ENCODE measurements around the gene SMC1A. TPM values are rescaled to one million over a fixed set of nuclear protein-coding genes. Genes with fewer than 3 reads are reported as not detected.

The SMC1A gene
- total RNA-seq, 1 experiment from 2014 or later, result 88.3 TPM

DNA sequence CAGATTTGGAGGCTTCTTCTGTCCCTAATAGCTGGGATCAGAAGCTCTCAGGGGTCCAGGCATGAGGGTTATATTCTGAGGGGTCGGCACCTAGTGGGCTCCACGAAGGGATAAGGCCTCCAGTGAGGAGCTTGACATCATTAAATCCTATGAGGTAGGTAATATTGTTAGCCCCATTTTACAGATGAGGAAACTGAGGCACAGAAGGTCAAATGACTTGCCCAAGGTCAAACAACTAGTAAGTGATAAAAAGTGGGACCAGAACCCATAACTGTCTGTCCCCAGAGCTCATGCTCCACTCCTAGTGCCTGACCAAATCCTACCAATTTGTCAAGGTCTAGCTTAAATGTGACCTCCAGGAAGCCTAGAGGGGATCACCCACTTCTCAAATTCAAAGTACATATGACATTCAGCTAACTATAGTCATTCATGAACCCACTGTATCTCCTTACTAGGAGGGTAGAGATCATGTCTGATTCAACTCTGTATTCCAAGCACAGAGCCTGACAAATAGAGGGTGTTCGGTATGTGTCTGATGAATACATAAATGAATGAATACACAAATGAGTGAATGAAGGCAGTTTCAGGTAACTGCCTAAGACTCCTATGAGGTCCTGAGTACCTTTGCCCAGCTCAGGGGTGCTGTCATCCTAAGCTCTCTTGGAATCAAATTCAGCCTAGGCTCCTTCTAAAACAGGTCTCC is 43.3 kb downstream of the SMC1A start:
- ChIA-PET POLR2A (interaction anchor here (1.3 kb wide), 1 partner anchor 44 kb away, joined by 3 read pairs; the partner anchor contains the start of genes RIBC1 and SMC1A), CTCF (no interaction called here), RAD21 (ENCODE audit: low non-redundant PET in 1 of 2, low total read pairs in 2 of 2, uncharacterized antibody in 2 of 2, unreplicated experiment in 2 of 2) (no interaction called here)
- no peak for ATAC-seq
- no peaks in the 10 kb centered on the region for H3K27me3 ChIP-seq (ENCODE audit: insufficient read depth, low read length)
- intact Hi-C loops (cut with micrococcal nuclease), result no loop called here
- H3K36me3 ChIP-seq (ENCODE audit: control insufficient read depth in 1 of 2, insufficient read depth in 2 of 2, low read length in 2 of 2), result peaks cover 4 to 22% of the 10 kb centered on the region in 2 experiments; a peak in 2 of 4 replicates
- TF ChIP-seq EZH2 (IDR thresholded peaks at IDR 0.05) (no peak), ELF1 (IDR thresholded peaks at IDR 0.05; ENCODE audit: borderline replicate concordance, low read depth) (no peak)
- TF ChIP-seq, protein P1, sequence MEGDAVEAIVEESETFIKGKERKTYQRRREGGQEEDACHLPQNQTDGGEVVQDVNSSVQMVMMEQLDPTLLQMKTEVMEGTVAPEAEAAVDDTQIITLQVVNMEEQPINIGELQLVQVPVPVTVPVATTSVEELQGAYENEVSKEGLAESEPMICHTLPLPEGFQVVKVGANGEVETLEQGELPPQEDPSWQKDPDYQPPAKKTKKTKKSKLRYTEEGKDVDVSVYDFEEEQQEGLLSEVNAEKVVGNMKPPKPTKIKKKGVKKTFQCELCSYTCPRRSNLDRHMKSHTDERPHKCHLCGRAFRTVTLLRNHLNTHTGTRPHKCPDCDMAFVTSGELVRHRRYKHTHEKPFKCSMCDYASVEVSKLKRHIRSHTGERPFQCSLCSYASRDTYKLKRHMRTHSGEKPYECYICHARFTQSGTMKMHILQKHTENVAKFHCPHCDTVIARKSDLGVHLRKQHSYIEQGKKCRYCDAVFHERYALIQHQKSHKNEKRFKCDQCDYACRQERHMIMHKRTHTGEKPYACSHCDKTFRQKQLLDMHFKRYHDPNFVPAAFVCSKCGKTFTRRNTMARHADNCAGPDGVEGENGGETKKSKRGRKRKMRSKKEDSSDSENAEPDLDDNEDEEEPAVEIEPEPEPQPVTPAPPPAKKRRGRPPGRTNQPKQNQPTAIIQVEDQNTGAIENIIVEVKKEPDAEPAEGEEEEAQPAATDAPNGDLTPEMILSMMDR (IDR thresholded peaks at IDR 0.05 in 2 of 3, conservative IDR thresholded peaks at IDR 0.05 in 1 of 3; ENCODE audit: borderline replicate concordance in 1 of 3, insufficient read depth in 1 of 3, low read depth in 2 of 3, low read length in 2 of 3), result no peak
- H3K9ac ChIP-seq (ENCODE audit: low read length), result no peak overlapping the region
- H3K4me3 ChIP-seq (replicated peaks in 1 of 2; ENCODE audit: low read depth in 1 of 2, low read length in 2 of 2), result no peak overlapping the region
- H3K79me2 ChIP-seq (ENCODE audit: insufficient read depth, low read length), result no peaks in the 10 kb centered on the region
- no peak overlapping the region for H3K4me2 ChIP-seq (ENCODE audit: low read length)
- no peaks in the 10 kb centered on the region for H3K9me2 ChIP-seq (ENCODE audit: insufficient read depth)
- no peak overlapping the region for H3K27ac ChIP-seq (ENCODE audit: low read depth, low read length)
- H4K20me1 ChIP-seq (ENCODE audit: insufficient read depth), result no peaks in the 10 kb centered on the region
- H2AFZ ChIP-seq (ENCODE audit: low read depth, low read length, poor library complexity, severe bottlenecking), result no peak overlapping the region
- no TSS peak for BruUV-seq (replicated peaks)
- no peak for DNase-seq (ENCODE audit: low read depth, low spot score)
- H3K9me3 ChIP-seq (ENCODE audit: control insufficient read depth in 1 of 2, insufficient read depth in 1 of 2, low read depth in 1 of 2, low read length in 2 of 2), result no peaks in the 10 kb centered on the region
- no peaks in the 10 kb centered on the region for H3K4me1 ChIP-seq (ENCODE audit: control insufficient read depth in 1 of 2, insufficient read depth in 2 of 2, low read length in 2 of 2)

GRCh38 chrX:53377464-53377863 is 45.0 kb downstream of the SMC1A start:
- ChIA-PET POLR2A (no interaction called here), CTCF (no interaction called here), RAD21 (ENCODE audit: low non-redundant PET in 1 of 2, low total read pairs in 2 of 2, uncharacterized antibody in 2 of 2, unreplicated experiment in 2 of 2) (no interaction called here)
- Histone ChIP-seq H3K27ac (ENCODE audit: low read depth, low read length) (no peak overlapping the region), H3K4me3 (replicated peaks in 1 of 2; ENCODE audit: low read depth in 1 of 2, low read length in 2 of 2) (no peak overlapping the region), H3K27me3 (ENCODE audit: insufficient read depth, low read length) (no peaks in the 10 kb centered on the region), H3K9ac (ENCODE audit: low read length) (no peak overlapping the region), H3K9me2 (ENCODE audit: insufficient read depth) (no peaks in the 10 kb centered on the region), H3K79me2 (ENCODE audit: insufficient read depth, low read length) (no peaks in the 10 kb centered on the region), H3K36me3 (ENCODE audit: control insufficient read depth in 1 of 2, insufficient read depth in 2 of 2, low read length in 2 of 2) (peaks cover 4 to 15% of the 10 kb centered on the region in 2 experiments; a peak in 2 of 4 replicates), H2AFZ (ENCODE audit: low read depth, low read length, poor library complexity, severe bottlenecking) (no peak overlapping the region), H3K4me1 (ENCODE audit: control insufficient read depth in 1 of 2, insufficient read depth in 2 of 2, low read length in 2 of 2) (no peaks in the 10 kb centered on the region), H3K9me3 (ENCODE audit: control insufficient read depth in 1 of 2, insufficient read depth in 1 of 2, low read depth in 1 of 2, low read length in 2 of 2) (no peaks in the 10 kb centered on the region), H3K4me2 (ENCODE audit: low read length) (no peak overlapping the region), H4K20me1 (ENCODE audit: insufficient read depth) (no peaks in the 10 kb centered on the region)
- intact Hi-C loops (cut with micrococcal nuclease), result no loop called here
- DNase-seq (ENCODE audit: low read depth, low spot score), result no peak
- ATAC-seq, result no peak
- BruUV-seq (replicated peaks), result no TSS peak
- TF ChIP-seq ZFX (IDR thresholded peaks at IDR 0.05) (no peak), POLR2AphosphoS5 (IDR thresholded peaks at IDR 0.05; ENCODE audit: low read depth, low read length) (no peak), EZH2phosphoT487 (IDR thresholded peaks at IDR 0.05; ENCODE audit: borderline replicate concordance) (no peak), POLR2A (IDR thresholded peaks at IDR 0.05; ENCODE audit: borderline replicate concordance, extremely low read depth, insufficient read depth, insufficient read length) (no peak), SRF (IDR thresholded peaks at IDR 0.05; ENCODE audit: low read depth) (no peak), FOSL1 (IDR thresholded peaks at IDR 0.05; ENCODE audit: low read depth) (no peak), RAD21 (IDR thresholded peaks at IDR 0.05; ENCODE audit: low read depth) (no peak), EGR1 (IDR thresholded peaks at IDR 0.05; ENCODE audit: low read depth) (no peak), ATF3 (IDR thresholded peaks at IDR 0.05) (no peak), ZNF274 (IDR thresholded peaks at IDR 0.05; ENCODE audit: low read depth, low read length) (no peak), MAX (IDR thresholded peaks at IDR 0.05) (no peak), CBX3 (IDR thresholded peaks at IDR 0.05; ENCODE audit: low read depth) (no peak)
- TF ChIP-seq, protein P2, sequence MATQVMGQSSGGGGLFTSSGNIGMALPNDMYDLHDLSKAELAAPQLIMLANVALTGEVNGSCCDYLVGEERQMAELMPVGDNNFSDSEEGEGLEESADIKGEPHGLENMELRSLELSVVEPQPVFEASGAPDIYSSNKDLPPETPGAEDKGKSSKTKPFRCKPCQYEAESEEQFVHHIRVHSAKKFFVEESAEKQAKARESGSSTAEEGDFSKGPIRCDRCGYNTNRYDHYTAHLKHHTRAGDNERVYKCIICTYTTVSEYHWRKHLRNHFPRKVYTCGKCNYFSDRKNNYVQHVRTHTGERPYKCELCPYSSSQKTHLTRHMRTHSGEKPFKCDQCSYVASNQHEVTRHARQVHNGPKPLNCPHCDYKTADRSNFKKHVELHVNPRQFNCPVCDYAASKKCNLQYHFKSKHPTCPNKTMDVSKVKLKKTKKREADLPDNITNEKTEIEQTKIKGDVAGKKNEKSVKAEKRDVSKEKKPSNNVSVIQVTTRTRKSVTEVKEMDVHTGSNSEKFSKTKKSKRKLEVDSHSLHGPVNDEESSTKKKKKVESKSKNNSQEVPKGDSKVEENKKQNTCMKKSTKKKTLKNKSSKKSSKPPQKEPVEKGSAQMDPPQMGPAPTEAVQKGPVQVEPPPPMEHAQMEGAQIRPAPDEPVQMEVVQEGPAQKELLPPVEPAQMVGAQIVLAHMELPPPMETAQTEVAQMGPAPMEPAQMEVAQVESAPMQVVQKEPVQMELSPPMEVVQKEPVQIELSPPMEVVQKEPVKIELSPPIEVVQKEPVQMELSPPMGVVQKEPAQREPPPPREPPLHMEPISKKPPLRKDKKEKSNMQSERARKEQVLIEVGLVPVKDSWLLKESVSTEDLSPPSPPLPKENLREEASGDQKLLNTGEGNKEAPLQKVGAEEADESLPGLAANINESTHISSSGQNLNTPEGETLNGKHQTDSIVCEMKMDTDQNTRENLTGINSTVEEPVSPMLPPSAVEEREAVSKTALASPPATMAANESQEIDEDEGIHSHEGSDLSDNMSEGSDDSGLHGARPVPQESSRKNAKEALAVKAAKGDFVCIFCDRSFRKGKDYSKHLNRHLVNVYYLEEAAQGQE (IDR thresholded peaks at IDR 0.05; ENCODE audit: low read depth), result no peak
